HG03558 (cell line): ENCODE measurements around the gene WNT9B.

Source experiments
- ATAC-seq: cut with Tn5 transposase; IDR thresholded peaks from one replicate; pipeline ENCODE4 v1.9.1; 2021; ENCODE audit warnings: moderate number of reproducible peaks; ENCODE audit not compliant: unreplicated experiment; ENCODE audit errors: extremely low read depth

WNT9B gene

GRCh38 chr17:46935658-46936266 is 84.4 kb downstream of the WNT9B start:
- no peak for ATAC-seq
